Testis (tissue), 3 donors: Measurements from ENCODE around the gene PHF23. TPM values are rescaled to one million over a fixed set of nuclear protein-coding genes. Genes with fewer than 3 reads are reported as not detected.

Source experiments
- DNase-seq: peaks from one replicate; pipeline ENCODE4 v3.0.0-alpha.2; 2019
- H3K27ac ChIP-seq, 2 donors: fragments of 200-600 bp; sonication (generic); one replicate each; pipeline ENCODE4 v1.5.1; 2019
- H3K27me3 ChIP-seq: fragments of 200-600 bp; sonication (generic); one replicate; pipeline ENCODE4 v1.5.1; 2019
- H3K36me3 ChIP-seq: fragments of 200-600 bp; sonication (generic); one replicate; pipeline ENCODE4 v1.5.1; 2017; ENCODE audit warnings: low read depth; ENCODE audit errors: missing control alignments
- H3K4me1 ChIP-seq: fragments of 200-600 bp; sonication (generic); one replicate; pipeline ENCODE4 v1.5.1; 2019
- H3K4me3 ChIP-seq, 2 donors: fragments of 200-600 bp; sonication (generic); one replicate each; pipeline ENCODE4 v1.5.1; 2017 to 2019
- H3K9me3 ChIP-seq: fragments of 200-600 bp; sonication (generic); one replicate; pipeline ENCODE4 v1.5.1; 2017
- POLR2A ChIP-seq: fragments of 450-650 bp; IDR thresholded peaks from one replicate; pipeline ENCODE4 v1.6.1; 2017; ENCODE audit warnings: antibody characterized with exemption, mild to moderate bottlenecking, moderate library complexity
- WGBS, 2 donors: methylation state at CpG; one replicate each; pipeline ENCODE4 v1.1.5; 2018; 5-methylcytosine and 5-hydroxymethylcytosine counted together
- intact Hi-C: fragments of 100-400 bp; cut with DNase I; formaldehyde crosslinking; loops from one replicate; pipeline ENCODE4 v1.15.1; 2023; ENCODE audit warnings: low total_unique reads
- polyA plus RNA-seq: library from polyadenylated mRNA; stranded (reverse); fragments of 350-450 nt; fragmentation: Illumina TruSeq; extraction: RNeasy Lipid Tissue Mini Kit (QIAGEN cat#74804); gene quantifications from one replicate; pipeline ENCODE4 v1.2.3, GENCODE V29; 2014; ENCODE audit warnings: low read depth, low replicate concordance; ENCODE audit not compliant: insufficient read depth
- total RNA-seq, 2 donors: library from RNA; depleted of rRNA; stranded (reverse); fragments of >200 nt; gene quantifications; one replicate each; pipeline ENCODE4 v1.2.3, GENCODE V29; 2016
- TF ChIP-seq, protein P1 (sequence below), 3 experiments: fragments of 450-650 bp in 2 of 3; fragments of 200-600 bp in 1 of 3; sonication (generic) in 1 of 3; IDR thresholded peaks; one replicate each; pipeline ENCODE4 v1.5.1; 2016 to 2019; ENCODE audit warnings: antibody characterized with exemption in 3 of 3, mild to moderate bottlenecking in 2 of 3, moderate library complexity in 1 of 3

PHF23 gene
- total and polyA plus RNA-seq, 3 donors from 2014 or later, result 53.4 to 61.6 (median 54.9) TPM

DNA sequence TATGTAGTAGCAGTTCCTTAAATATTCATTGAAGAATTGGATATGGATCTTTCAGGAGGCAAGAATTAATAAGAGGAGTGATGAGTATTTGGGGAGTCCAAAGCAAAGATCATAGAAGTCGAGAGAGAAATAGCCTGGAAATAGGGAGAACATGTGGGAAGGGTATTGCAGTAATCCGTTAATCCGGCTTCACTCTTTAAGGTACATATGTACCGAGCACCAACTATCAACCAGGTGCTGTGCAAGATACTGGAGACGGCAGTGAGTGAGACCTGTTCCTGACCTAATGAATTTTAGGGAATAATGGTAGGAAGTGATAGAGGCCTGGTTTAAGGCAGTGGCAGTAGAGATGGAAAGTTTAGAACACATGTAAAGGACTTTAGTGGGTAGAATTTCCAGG, 13.8 kb upstream of the PHF23 start:
- Histone ChIP-seq H3K36me3 (no peaks in the 10 kb centered on the region), H3K27ac (peak overlapping the region; percentile 99 to 100), H3K4me3 (peak overlapping the region in 1 of 2 donors; percentile 98), H3K27me3 (no peaks in the 10 kb centered on the region), H3K9me3 (no peaks in the 10 kb centered on the region), H3K4me1 (peaks cover 26% of the 10 kb centered on the region)
- no peak for DNase-seq
- TF ChIP-seq POLR2A, result no peak
- TF ChIP-seq, protein P1, sequence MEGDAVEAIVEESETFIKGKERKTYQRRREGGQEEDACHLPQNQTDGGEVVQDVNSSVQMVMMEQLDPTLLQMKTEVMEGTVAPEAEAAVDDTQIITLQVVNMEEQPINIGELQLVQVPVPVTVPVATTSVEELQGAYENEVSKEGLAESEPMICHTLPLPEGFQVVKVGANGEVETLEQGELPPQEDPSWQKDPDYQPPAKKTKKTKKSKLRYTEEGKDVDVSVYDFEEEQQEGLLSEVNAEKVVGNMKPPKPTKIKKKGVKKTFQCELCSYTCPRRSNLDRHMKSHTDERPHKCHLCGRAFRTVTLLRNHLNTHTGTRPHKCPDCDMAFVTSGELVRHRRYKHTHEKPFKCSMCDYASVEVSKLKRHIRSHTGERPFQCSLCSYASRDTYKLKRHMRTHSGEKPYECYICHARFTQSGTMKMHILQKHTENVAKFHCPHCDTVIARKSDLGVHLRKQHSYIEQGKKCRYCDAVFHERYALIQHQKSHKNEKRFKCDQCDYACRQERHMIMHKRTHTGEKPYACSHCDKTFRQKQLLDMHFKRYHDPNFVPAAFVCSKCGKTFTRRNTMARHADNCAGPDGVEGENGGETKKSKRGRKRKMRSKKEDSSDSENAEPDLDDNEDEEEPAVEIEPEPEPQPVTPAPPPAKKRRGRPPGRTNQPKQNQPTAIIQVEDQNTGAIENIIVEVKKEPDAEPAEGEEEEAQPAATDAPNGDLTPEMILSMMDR (IDR thresholded peaks at IDR 0.05), result no peak
- intact Hi-C loops, result no loop called here
- 41 to 61% methylated on average over 5 of the region's 5 CpGs for WGBS, 2 donors

DNA sequence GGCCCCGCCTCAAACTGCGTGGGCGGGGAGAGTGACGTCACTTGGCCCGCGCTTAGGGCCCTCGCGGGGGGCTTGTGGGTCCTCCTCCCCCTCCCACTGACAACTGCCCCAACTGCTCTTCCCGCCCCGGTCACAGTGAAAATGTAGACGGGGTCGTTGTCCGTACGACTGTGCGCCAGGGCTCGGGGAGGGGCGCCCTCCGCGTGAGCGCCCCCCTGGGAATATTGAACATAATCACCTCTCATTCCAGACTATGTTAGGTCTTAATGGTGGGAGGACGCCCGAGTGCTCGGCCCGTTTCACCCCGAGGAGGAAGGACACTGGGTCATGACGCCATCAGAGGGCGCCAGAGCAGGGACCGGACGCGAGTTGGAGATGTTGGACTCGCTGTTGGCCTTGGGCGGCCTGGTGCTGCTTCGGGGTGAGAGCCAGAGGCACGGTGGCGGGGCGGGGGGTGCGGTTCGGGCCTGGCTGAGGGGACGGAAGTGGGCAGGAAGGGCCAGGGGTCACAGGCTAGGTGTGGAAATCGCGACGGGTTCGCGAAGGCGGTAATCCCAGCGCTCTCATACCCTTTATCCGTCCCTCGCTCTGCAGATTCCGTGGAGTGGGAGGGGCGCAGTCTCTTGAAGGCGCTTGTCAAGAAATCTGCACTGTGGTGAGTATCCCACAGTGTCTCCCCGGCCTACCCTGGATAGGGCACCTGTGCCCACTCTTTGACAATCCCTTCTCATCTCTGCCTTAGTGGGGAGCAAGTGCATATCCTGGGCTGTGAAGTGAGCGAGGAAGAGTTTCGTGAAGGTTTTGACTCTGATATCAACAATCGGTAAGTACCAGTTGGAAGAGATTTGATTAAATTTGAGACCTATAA, 13.2 kb upstream of the PHF23 start, which contains the start of gene ELP5:
Gene ELP5 (plus strand): TSS at position 40 of the 868 bp plus-strand sequence. CDS start 336 bp downstream, at position 376.
- no peaks in the 10 kb centered on the region for H3K36me3 ChIP-seq
- H3K9me3 ChIP-seq, result no peaks in the 10 kb centered on the region
- peak; percentile 94 for DNase-seq
- H3K4me1 ChIP-seq, result peaks cover 26% of the 10 kb centered on the region
- TF ChIP-seq, protein P1 (IDR thresholded peaks at IDR 0.05), result peak in 2 of 3 experiments; percentile 2 to 31
- no peak for TF ChIP-seq POLR2A
- peak within 1 kb of the TSS; percentile 99 to 100 for H3K27ac ChIP-seq
- peak within 1 kb of the TSS; percentile 88 to 98 for H3K4me3 ChIP-seq
- WGBS, 2 donors, result 1 to 2% methylated on average over 33 to 55 of the region's 55 CpGs
- no peaks in the 10 kb centered on the region for H3K27me3 ChIP-seq
- intact Hi-C loops, result no loop called here

DNA sequence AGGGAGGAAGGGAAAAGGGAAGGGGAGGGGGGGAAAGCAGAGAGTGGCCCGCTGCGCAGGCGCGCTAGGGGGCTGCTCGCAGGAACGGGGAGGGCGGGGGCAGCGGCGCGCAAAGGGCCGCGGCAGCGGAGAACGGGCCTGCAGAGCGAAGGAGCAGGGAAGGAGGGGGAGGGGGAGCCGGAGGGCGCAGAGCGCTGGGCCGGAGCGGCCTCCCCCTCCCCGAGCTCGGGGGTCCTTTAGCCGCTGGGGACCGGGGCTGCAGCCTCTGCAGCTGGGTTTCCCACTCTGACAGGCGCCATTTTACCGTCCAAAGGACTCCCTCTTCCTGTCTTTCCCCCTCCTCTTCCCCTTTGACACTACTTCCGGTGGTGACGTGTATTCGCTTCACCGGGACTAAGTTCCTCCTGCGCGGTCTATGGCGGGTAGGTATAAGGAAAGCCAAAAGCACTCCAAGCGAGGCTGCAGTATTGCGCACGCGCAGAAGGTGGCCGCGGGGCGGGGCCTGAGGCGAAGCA, 12.5 kb upstream of the PHF23 start, which contains the start of gene CTDNEP1:
Gene CTDNEP1 (minus strand): TSS at position 74 of the 515 bp plus-strand sequence. CDS start 438 bp downstream, outside the sequence.
- H3K9me3 ChIP-seq, result no peaks in the 10 kb centered on the region
- DNase-seq, result peak; percentile 99
- H3K4me1 ChIP-seq, result peaks cover 26% of the 10 kb centered on the region
- intact Hi-C loops, result no loop called here
- no peaks in the 10 kb centered on the region for H3K27me3 ChIP-seq
- H3K4me3 ChIP-seq, result peak within 1 kb of the TSS; percentile 88 to 98
- H3K36me3 ChIP-seq, result no peaks in the 10 kb centered on the region
- peak within 1 kb of the TSS; percentile 99 to 100 for H3K27ac ChIP-seq
- TF ChIP-seq, protein P1 (IDR thresholded peaks at IDR 0.05), result no peak
- TF ChIP-seq POLR2A, result no peak
- WGBS, 2 donors, result 0 to 1% methylated on average over 34 to 41 of the region's 41 CpGs

DNA sequence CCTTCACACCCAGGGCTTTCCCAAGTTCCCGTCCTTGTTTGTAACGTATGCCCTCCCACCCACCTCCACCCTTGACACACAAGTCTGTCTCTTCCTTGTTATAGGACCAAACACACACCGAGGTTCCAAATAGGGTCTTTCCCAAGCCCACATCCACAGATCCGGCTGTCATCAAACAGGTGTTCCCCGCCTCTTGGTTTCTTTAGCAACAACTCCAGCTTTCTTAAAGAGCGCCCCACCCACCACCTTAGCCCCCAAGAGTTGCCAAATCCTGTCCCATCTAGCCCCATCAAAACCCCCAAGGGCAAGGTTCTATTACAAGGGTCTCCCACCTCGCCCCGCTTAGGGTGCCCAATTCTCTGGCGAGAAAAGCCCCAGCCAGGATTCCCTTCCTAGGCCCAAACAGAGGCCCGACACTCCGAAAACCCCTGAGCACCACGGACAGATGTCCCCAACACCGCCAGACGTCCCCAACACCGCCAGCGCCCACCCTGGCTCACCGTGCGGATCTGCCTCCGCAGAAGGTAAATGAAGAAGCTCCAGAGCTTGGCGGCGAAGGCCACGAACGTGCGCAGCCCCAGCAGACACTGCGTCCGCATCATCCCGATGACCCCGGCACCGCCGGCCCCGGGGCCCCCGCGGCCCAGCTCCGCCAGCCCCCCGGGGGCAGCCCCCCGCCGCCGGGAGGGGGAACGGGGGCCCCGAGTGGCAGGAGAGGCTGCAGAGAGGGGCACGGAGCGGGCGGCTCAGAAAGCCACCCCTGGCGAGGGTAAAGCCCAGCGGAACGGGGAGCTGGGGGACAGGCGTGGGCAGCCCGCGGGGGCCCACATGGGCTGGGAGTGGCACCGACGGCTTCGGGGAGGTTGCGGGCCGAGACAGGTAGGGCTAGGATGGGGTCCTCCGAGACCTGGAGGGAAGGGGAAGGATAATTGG, 11.7 kb upstream of the PHF23 start:
- no peak for DNase-seq
- Histone ChIP-seq H3K27me3 (no peaks in the 10 kb centered on the region), H3K4me3 (peak overlapping the region; percentile 88 to 98), H3K9me3 (no peaks in the 10 kb centered on the region), H3K4me1 (peaks cover 26% of the 10 kb centered on the region), H3K36me3 (no peaks in the 10 kb centered on the region), H3K27ac (peak overlapping the region; percentile 99 to 100)
- TF ChIP-seq POLR2A, result no peak
- TF ChIP-seq, protein P1 (IDR thresholded peaks at IDR 0.05), result no peak
- 1 to 2% methylated on average over 22 to 47 of the region's 55 CpGs for WGBS, 2 donors
- intact Hi-C loops, result no loop called here
